RPMI8226 (cell line): ENCODE data around the gene MORC3.

Experiments used
- DNase-seq: peaks from one replicate; pipeline ENCODE4 v3.0.0-alpha.2; 2015

Gene MORC3

GRCh38 chr21:36423771-36424433, 103.9 kb downstream of the MORC3 start:
- no peak for DNase-seq

- DNase-seq: no peak
Observed at GRCh38 chr21:36424592-36424991, 104.6 kb downstream of the MORC3 start.

- peak; percentile 20 for DNase-seq
Observed at GRCh38 chr21:36425286-36425685, 105.3 kb downstream of the MORC3 start.
